Effector memory CD8-positive, alpha-beta T cell (primary cell): ENCODE results near the gene SP8.

Source experiments
- ATAC-seq: fragments of 150-1000 bp; cut with Tn5 transposase; replicated peaks from 2 replicates; pipeline ENCODE4 v1.10.0; 2021; ENCODE audit warnings: mild to moderate bottlenecking, moderate library complexity
- DNase-seq, 3 experiments: peaks; one replicate each; pipeline ENCODE4 v3.0.0; 2021
- H3K27ac Mint-ChIP-seq, 2 donors: one replicate each; pipeline ENCODE4 v1.8.0; 2022; ENCODE audit warnings: mild to moderate bottlenecking in 2 of 2, mixed read lengths in 2 of 2, moderate library complexity in 2 of 2
- H3K27me3 Mint-ChIP-seq, 2 donors: one replicate each; pipeline ENCODE4 v1.8.0; 2022; ENCODE audit warnings: mixed read lengths in 2 of 2
- H3K36me3 Mint-ChIP-seq: one replicate; pipeline ENCODE4 v1.8.0; 2022; ENCODE audit warnings: mild to moderate bottlenecking, moderate library complexity, mixed read lengths; ENCODE audit not compliant: insufficient read depth
- H3K4me1 Mint-ChIP-seq, 2 donors: one replicate each; pipeline ENCODE4 v1.8.0; 2022; ENCODE audit warnings: low read depth in 2 of 2, mixed read lengths in 2 of 2
- H3K4me3 Mint-ChIP-seq, 2 donors: one replicate each; pipeline ENCODE4 v1.8.0; 2022; ENCODE audit warnings: mild to moderate bottlenecking in 2 of 2, mixed read lengths in 2 of 2, moderate library complexity in 2 of 2
- H3K9me3 Mint-ChIP-seq, 2 donors: one replicate each; pipeline ENCODE4 v1.8.0; 2022; ENCODE audit warnings: mixed read lengths in 2 of 2

The SP8 gene

GRCh38 chr7:20790375-20790774 is 3.7 kb upstream of the SP8 start:
- Mint-ChIP-seq H3K9me3 (peaks cover 0 to 11% of the 10 kb centered on the region in 2 donors), H3K4me1 (peaks cover 9 to 16% of the 10 kb centered on the region in 2 donors), H3K27me3 (peaks cover 71 to 93% of the 10 kb centered on the region in 2 donors), H3K27ac (no peak overlapping the region), H3K36me3 (peaks cover 8% of the 10 kb centered on the region), H3K4me3 (no peak overlapping the region)
- DNase-seq (no peak), ATAC-seq (no peak)

GRCh38 chr7:20788420-20788990 is 1.8 kb upstream of the SP8 start:
- no peak overlapping the region for H3K27ac Mint-ChIP-seq
- peaks cover 13% of the 10 kb centered on the region for H3K36me3 Mint-ChIP-seq
- DNase-seq (no peak), ATAC-seq (no peak)
- H3K4me1 Mint-ChIP-seq, result peaks cover 9 to 17% of the 10 kb centered on the region in 2 donors
- peaks cover 69 to 87% of the 10 kb centered on the region in 2 donors for H3K27me3 Mint-ChIP-seq
- H3K9me3 Mint-ChIP-seq, result peaks cover 0 to 11% of the 10 kb centered on the region in 2 donors
- H3K4me3 Mint-ChIP-seq, result no peak overlapping the region

DNA sequence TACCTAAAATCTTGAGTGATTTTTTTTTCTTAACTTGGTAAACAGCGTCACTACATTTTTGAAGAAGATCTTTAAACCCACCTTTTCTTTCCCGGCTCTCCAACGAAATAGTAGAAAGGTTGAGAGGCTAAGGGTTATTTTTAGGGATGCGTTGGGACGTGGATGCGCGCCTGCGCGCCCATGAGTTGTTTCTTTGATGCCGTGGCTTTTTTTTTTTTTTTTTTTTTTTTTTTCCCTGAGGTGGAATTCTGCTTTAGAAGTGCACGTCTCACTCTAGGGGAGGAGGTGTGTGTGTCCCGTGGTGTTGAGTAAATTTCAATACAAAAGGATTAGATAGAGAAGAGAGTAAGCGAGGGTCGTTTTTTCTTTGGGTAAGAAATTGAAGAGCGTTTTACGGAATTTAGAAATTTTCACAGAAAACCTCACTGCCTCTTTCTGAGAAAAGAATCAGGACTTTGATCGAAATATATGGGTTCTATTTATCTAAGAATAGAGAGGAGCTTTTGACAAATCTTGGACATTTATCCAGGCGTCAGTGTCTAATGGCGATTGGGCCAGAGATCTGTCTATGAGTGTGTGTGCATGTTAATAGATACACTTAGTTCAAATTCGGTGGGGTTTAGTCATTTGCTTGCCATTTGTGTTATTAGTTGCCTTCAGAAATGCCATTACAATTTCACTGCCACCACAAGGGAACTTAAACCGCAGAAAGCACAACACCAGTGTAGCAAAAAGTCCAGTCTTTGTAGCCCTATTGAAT is 1.2 kb upstream of the SP8 start:
- H3K27me3 Mint-ChIP-seq, result peaks cover 67 to 87% of the 10 kb centered on the region in 2 donors
- H3K27ac Mint-ChIP-seq, result no peak overlapping the region
- H3K4me1 Mint-ChIP-seq, result peaks cover 9 to 17% of the 10 kb centered on the region in 2 donors
- peaks cover 13% of the 10 kb centered on the region for H3K36me3 Mint-ChIP-seq
- H3K9me3 Mint-ChIP-seq, result peaks cover 0 to 11% of the 10 kb centered on the region in 2 donors
- ATAC-seq, result no peak
- no peak for DNase-seq
- peak overlapping the region in 1 of 2 donors; percentile 31 for H3K4me3 Mint-ChIP-seq

DNA sequence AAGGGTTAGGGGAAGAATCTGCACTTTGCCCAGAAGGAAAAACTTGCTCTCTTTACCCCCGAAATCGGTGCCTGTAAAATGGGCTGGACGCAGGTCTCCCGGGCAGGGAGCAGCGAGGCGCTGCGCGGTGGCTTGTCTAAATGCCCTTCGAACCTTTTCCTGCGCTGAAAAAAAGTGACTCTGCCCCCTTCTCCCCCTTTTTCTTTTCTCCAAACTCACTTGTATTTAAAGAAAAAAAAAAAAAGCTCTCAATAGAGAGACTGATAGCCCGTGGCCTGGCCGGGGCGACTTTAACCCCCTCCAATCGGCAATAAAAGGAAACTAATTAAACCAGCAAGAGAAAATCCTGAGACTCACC is 286 bp downstream of the SP8 start:
- Mint-ChIP-seq H3K27me3 (peaks cover 62 to 75% of the 10 kb centered on the region in 2 donors), H3K9me3 (peaks cover 0 to 11% of the 10 kb centered on the region in 2 donors), H3K27ac (no peak overlapping the region), H3K4me3 (peak overlapping the region; percentile 64 to 70), H3K36me3 (peaks cover 13% of the 10 kb centered on the region), H3K4me1 (peaks cover 9 to 17% of the 10 kb centered on the region in 2 donors)
- no peak for DNase-seq
- ATAC-seq, result no peak

- peaks cover 0 to 11% of the 10 kb centered on the region in 2 donors for H3K9me3 Mint-ChIP-seq
- H3K27me3 Mint-ChIP-seq, result peaks cover 60 to 74% of the 10 kb centered on the region in 2 donors
- H3K4me3 Mint-ChIP-seq, result peak overlapping the region; percentile 64 to 70
- DNase-seq (no peak), ATAC-seq (no peak)
- H3K4me1 Mint-ChIP-seq, result peaks cover 9 to 14% of the 10 kb centered on the region in 2 donors
- peaks cover 13% of the 10 kb centered on the region for H3K36me3 Mint-ChIP-seq
- H3K27ac Mint-ChIP-seq, result no peak overlapping the region
Measured at GRCh38 chr7:20786049-20786412, 655 bp downstream of the SP8 start.

DNA sequence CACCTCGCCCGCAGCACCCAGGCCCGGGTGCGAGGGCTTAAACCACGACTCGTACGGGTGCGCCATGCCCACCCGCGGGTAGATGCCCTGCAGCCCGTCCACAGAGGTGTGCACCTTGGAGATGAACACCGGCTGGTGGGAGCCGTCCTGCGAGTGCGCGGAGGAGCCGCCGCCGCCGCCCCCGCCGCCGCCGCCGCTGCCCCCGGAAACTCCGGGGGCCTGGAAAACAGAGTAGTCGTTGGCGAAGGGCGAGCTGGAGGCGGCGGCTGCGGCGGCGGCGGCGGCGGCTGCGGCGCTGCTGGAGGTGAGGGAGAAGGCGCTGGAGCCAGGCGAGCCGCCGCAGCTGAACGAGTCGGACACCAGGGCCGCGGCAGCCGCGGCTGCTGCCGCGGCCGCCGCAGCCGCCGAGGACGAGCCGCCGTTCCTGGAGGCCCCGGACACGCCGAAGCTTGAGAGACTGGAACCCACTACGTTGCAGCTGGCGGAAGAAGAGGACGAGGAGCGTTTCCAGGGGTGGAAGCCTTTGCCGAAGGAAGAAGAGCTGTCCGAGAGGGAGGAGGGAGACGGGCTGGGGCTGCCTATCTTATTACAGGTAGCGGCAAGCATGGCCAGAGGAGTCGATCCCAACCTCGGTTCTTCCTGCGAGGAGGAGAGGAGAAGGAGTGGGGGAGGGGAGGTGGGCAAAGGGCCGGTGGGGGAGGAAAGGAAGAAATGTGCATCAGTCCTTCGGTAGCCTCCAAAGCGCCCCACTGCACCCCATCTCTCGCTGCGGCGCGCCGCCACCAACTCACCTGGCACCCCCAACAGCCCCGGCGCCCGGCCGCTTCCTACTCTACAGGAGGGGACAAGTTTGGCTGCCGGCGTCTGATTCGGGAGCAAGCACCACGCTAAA is 1.3 kb downstream of the SP8 start:
- ATAC-seq (no peak), DNase-seq (no peak)
- Mint-ChIP-seq H3K4me1 (peaks cover 9 to 11% of the 10 kb centered on the region in 2 donors), H3K36me3 (peaks cover 13% of the 10 kb centered on the region), H3K9me3 (peaks cover 0 to 11% of the 10 kb centered on the region in 2 donors), H3K4me3 (peak overlapping the region; percentile 64 to 70), H3K27me3 (peaks cover 60 to 74% of the 10 kb centered on the region in 2 donors), H3K27ac (no peak overlapping the region)

- H3K36me3 Mint-ChIP-seq, result peaks cover 17% of the 10 kb centered on the region
- no peak for DNase-seq
- ATAC-seq, result no peak
- peaks cover 0 to 11% of the 10 kb centered on the region in 2 donors for H3K9me3 Mint-ChIP-seq
- peaks cover 60 to 74% of the 10 kb centered on the region in 2 donors for H3K27me3 Mint-ChIP-seq
- H3K4me1 Mint-ChIP-seq, result peaks cover 9 to 11% of the 10 kb centered on the region in 2 donors
- H3K4me3 Mint-ChIP-seq, result no peak overlapping the region
- no peak overlapping the region for H3K27ac Mint-ChIP-seq
Measured at GRCh38 chr7:20784388-20785156, 2.1 kb downstream of the SP8 start.

DNA sequence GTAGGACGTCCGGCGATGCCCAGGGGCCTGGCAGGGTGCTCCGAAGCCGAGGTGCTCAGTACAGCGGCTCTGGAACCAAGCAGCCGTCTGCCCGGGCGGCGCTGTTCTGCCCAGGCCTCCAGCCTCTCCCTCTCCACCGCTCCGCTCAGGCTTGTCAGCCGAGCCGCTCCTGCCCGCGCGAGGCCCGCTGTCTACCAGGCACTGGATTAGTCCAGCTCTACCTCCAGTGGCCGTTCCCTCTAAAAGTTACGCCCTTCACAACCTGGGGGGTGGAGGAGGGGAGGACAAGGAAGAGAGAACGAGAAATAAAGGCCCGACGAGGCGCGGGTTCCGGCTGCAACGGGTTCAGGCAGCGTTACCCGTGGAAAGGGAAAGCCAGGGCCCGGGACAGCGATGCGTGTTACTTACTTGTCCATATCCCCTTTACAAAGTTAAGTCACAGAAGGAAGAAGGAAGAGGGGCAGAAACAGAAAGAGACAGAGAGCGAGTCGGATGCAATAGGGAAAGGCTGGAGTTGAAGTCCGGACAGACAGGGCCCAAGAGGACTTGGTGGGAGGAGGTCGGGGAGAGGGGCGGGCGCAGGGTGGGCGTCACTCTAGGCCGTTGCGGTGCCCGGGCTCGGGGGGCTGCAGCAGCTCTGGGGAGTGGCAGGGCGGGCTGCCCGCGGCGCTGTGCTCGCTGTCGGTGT is 2.8 kb downstream of the SP8 start:
- peaks cover 17% of the 10 kb centered on the region for H3K36me3 Mint-ChIP-seq
- DNase-seq (no peak), ATAC-seq (no peak)
- H3K9me3 Mint-ChIP-seq, result peaks cover 0 to 11% of the 10 kb centered on the region in 2 donors
- peaks cover 9 to 11% of the 10 kb centered on the region in 2 donors for H3K4me1 Mint-ChIP-seq
- H3K27ac Mint-ChIP-seq, result no peak overlapping the region
- H3K27me3 Mint-ChIP-seq, result peaks cover 64 to 80% of the 10 kb centered on the region in 2 donors
- peak overlapping the region; percentile 40 to 46 for H3K4me3 Mint-ChIP-seq

GRCh38 chr7:20783125-20783699 is 3.5 kb downstream of the SP8 start:
- Mint-ChIP-seq H3K9me3 (peaks cover 0 to 11% of the 10 kb centered on the region in 2 donors), H3K4me3 (peak overlapping the region in 1 of 2 donors; percentile 40), H3K36me3 (peaks cover 17% of the 10 kb centered on the region), H3K27me3 (peaks cover 65 to 81% of the 10 kb centered on the region in 2 donors), H3K4me1 (peaks cover 9 to 11% of the 10 kb centered on the region in 2 donors), H3K27ac (no peak overlapping the region)
- no peak for DNase-seq
- ATAC-seq, result no peak

DNA sequence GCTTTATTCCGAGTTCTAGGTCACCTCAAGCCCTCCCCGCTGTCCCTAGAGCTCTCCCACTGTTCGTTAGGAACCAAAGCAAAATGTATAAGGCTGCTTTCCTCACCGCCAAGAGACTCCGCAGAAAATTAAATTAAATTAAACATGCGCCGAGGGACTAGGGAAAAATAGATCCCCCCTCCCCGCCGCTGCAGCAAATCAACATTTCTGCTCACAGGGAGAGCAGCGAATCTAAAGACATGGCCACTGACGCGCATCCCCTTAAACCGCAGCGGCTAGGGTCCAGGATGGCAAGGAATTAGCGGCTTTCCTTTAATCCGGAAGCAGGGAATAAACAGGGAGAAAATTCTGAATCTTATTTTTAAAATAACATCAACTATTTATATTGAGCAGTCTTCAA is 7.6 kb downstream of the SP8 start:
- no peak for DNase-seq
- Mint-ChIP-seq H3K4me1 (peaks cover 5 to 8% of the 10 kb centered on the region in 2 donors), H3K27me3 (peaks cover 74 to 80% of the 10 kb centered on the region in 2 donors), H3K4me3 (peak overlapping the region in 1 of 2 donors; percentile 27), H3K9me3 (peaks cover 0 to 9% of the 10 kb centered on the region in 2 donors), H3K36me3 (peaks cover 14% of the 10 kb centered on the region), H3K27ac (no peak overlapping the region)
- no peak for ATAC-seq

DNA sequence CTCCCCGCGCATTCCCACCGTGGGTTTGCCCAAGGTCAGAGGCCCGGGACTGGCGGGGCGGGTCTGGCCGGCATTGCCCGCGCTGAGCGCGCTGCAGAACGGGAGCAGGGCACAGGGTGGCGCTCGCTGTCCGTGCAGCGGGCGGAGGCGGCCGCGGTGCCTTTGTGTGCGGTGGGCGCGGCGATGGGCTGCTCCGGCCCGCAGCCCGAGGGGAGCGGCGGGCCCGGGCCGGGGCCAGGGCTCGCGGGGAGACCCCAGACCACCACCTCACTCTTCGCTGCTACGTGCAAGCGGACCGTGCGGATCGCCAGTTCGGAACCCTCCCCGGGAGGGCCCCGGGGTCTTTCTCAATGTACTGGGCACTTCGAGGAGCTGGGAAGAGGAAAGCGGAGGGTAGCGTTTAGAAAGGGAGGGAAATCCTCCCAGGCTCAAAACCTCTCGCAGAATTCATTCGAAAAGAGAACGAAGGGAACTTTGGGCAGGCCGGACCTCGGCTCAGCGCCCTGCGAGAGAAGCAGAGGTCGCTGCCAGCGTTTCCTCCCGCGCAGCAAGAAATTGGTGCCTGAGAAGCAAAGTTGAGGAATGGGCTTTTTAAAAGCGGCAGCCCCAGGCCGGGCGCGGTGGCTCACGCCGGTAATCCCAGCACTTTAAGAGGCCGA is 8.5 kb downstream of the SP8 start:
- no peak for ATAC-seq
- no peak overlapping the region for H3K4me3 Mint-ChIP-seq
- peaks cover 9% of the 10 kb centered on the region for H3K36me3 Mint-ChIP-seq
- peaks cover 0 to 9% of the 10 kb centered on the region in 2 donors for H3K9me3 Mint-ChIP-seq
- H3K27ac Mint-ChIP-seq, result no peak overlapping the region
- DNase-seq, result no peak
- peaks cover 5 to 7% of the 10 kb centered on the region in 2 donors for H3K4me1 Mint-ChIP-seq
- peaks cover 68 to 77% of the 10 kb centered on the region in 2 donors for H3K27me3 Mint-ChIP-seq
